HepG2 (cell line): ENCODE results near the gene CDK3. TPM values are rescaled to one million over a fixed set of nuclear protein-coding genes. Genes with fewer than 3 reads are reported as not detected.

Experiments used
- ATRX ChIP-seq: sonication (generic); formaldehyde crosslinking; IDR thresholded peaks from 2 replicates; pipeline ENCODE4 v1.4.0; 2020; ENCODE audit warnings: missing genetic modification reagents, borderline replicate concordance
- CHD2 ChIP-seq: IDR thresholded peaks from 2 replicates; pipeline ENCODE4 v1.6.1; 2011; ENCODE audit warnings: low read depth, low read length, improper control_type of control experiment
- HMGA1 ChIP-seq: sonication (generic); formaldehyde crosslinking; conservative IDR thresholded peaks from 2 replicates; pipeline ENCODE4 v1.4.0; 2020; ENCODE audit warnings: missing genetic modification reagents
- KLF12 ChIP-seq: sonication (generic); formaldehyde crosslinking; IDR thresholded peaks from 2 replicates; pipeline ENCODE4 v1.4.0; 2020; ENCODE audit warnings: missing genetic modification reagents, borderline replicate concordance
- MAFG ChIP-seq: sonication (generic); formaldehyde crosslinking; IDR thresholded peaks from 2 replicates; pipeline ENCODE4 v1.5.1; 2020; ENCODE audit warnings: mild to moderate bottlenecking, missing genetic modification reagents
- MBNL3 ChIP-seq: fragments of 250-450 bp; sonication (Bioruptor Pico); conservative IDR thresholded peaks from 2 replicates; pipeline ENCODE4 v1.8.0; 2022; ENCODE audit warnings: mild to moderate bottlenecking, inconsistent platforms
- TAF15 ChIP-seq: fragments of 200-400 bp; formaldehyde crosslinking; IDR thresholded peaks from one replicate; pipeline ENCODE4 v1.6.1; 2018; ENCODE audit warnings: mild to moderate bottlenecking, low read depth, low read length; ENCODE audit not compliant: poor library complexity, severe bottlenecking
- TEAD2 ChIP-seq: sonication (generic); formaldehyde crosslinking; IDR thresholded peaks from 2 replicates; pipeline ENCODE4 v1.9.0; 2021; ENCODE audit warnings: missing genetic modification reagents
- ZNF3 ChIP-seq: IDR thresholded peaks from 2 replicates; pipeline ENCODE4 v1.7.0; 2017; ENCODE audit warnings: inconsistent platforms
- ZNF430 ChIP-seq: sonication (generic); formaldehyde crosslinking; IDR thresholded peaks from 2 replicates; pipeline ENCODE4 v1.9.0; 2021; ENCODE audit warnings: mild to moderate bottlenecking, missing genetic modification reagents
- ZNF556 ChIP-seq: sonication (generic); formaldehyde crosslinking; IDR thresholded peaks from 2 replicates; pipeline ENCODE4 v1.4.0; 2020; ENCODE audit warnings: mild to moderate bottlenecking, missing genetic modification reagents, borderline replicate concordance
- polyA plus RNA-seq, 8 experiments: library from polyadenylated mRNA; depleted of rRNA in 3 of 8; stranded (reverse) in 7 of 8; unstranded in 1 of 8; fragments of >200 nt; fragmentation: Illumina TruSeq in 4 of 8; extraction: Trizol in 4 of 8; gene quantifications; 2 replicates each; pipeline versions ENCODE4 v1.2.1 to v1.2.3, GENCODE V29; 2011 to 2016; ENCODE audit warnings: low read depth in 4 of 8, missing spikeins in 1 of 8, mixed read lengths in 1 of 8; ENCODE audit not compliant: insufficient read depth in 1 of 8
- total RNA-seq, 5 experiments: library from RNA; depleted of rRNA; stranded (reverse); fragments of >200 nt; fragmentation: Illumina TruSeq; extraction: Trizol; gene quantifications; 2 replicates each; pipeline ENCODE4 v1.2.3, GENCODE V29; 2016; ENCODE audit warnings: low read depth in 1 of 5
- TF ChIP-seq, protein P1 (sequence below): sonication (generic); formaldehyde crosslinking; IDR thresholded peaks from 2 replicates; pipeline ENCODE4 v1.5.0; 2020; ENCODE audit warnings: mild to moderate bottlenecking, missing genetic modification reagents, moderate library complexity

CDK3 gene
- total and polyA plus RNA-seq, 2 of the 13 experiments (the other 11 are each of a cell fraction or from before 2014, with no cell fraction given), result 5.8 to 11.4 TPM

DNA sequence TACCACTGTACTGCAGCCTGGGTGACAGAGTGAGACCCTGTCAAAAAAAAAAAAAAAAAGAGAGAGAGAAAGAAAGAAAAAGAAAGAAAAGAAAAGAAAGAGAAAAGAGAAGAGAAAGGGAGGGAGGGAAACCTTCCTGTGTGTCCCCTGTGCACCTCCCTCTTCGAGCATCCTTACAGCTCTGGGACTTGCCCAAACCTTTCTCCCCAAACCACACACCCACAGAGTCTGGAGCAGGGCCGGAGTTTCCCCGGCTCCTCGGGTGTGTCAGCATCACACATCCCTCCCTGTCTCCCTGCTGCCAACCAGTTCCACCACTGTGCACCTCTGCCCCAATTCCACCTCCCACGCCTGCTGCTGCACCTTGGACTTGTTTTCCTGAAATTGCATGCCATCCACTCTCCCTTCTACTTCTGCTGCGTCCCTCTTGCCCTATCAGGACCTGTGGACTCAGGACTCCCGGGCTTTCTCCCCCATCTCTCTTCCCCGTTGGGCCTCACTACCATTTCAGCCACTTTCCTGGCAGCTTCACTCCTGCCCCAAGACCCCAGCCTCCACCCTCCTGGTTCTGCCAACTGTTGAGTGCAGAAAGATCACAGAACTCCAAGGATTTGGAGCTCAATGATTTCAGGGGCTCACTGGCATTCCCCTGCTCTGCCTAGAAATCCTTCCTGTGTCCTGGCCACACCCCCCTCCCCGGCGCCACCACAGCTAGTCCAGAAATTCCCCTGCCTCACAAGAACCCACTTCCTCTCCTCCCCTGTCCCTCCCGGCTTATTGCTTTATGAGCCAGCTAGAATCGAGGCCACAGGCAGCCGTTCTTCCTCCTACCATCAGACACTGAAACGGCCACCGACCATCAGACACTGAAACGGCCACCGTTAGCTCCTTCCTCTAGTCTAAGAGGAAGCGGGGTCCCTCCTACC, 3.7 kb upstream of the CDK3 start (continued):
- TF ChIP-seq, protein P1, sequence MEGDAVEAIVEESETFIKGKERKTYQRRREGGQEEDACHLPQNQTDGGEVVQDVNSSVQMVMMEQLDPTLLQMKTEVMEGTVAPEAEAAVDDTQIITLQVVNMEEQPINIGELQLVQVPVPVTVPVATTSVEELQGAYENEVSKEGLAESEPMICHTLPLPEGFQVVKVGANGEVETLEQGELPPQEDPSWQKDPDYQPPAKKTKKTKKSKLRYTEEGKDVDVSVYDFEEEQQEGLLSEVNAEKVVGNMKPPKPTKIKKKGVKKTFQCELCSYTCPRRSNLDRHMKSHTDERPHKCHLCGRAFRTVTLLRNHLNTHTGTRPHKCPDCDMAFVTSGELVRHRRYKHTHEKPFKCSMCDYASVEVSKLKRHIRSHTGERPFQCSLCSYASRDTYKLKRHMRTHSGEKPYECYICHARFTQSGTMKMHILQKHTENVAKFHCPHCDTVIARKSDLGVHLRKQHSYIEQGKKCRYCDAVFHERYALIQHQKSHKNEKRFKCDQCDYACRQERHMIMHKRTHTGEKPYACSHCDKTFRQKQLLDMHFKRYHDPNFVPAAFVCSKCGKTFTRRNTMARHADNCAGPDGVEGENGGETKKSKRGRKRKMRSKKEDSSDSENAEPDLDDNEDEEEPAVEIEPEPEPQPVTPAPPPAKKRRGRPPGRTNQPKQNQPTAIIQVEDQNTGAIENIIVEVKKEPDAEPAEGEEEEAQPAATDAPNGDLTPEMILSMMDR, result peak; percentile 21; the same call in 1 of the 2 replicates
- TF ChIP-seq MAFG (CRISPR knock-in tag) (no peak), CHD2 (0 out of 2 replicates have a peak, but pooled peaks have one; percentile 8), KLF12 (CRISPR knock-in tag) (peak; percentile 90; the same call in 1 of the 2 replicates), TEAD2 (no peak), ZNF556 (CRISPR knock-in tag) (0 out of 2 replicates have a peak, but pooled peaks have one; percentile 71), ZNF430 (CRISPR knock-in tag) (peak; percentile 97), ATRX (CRISPR knock-in tag) (no peak), MBNL3 (CRISPR knock-in tag) (no peak), ZNF3 (CRISPR knock-in tag) (peak; percentile 59; the same call in 1 of the 2 replicates), HMGA1 (CRISPR knock-in tag) (no peak), TAF15 (no peak)
